ENCODE results near the gene CCDC122.

CCDC122 gene

DNA sequence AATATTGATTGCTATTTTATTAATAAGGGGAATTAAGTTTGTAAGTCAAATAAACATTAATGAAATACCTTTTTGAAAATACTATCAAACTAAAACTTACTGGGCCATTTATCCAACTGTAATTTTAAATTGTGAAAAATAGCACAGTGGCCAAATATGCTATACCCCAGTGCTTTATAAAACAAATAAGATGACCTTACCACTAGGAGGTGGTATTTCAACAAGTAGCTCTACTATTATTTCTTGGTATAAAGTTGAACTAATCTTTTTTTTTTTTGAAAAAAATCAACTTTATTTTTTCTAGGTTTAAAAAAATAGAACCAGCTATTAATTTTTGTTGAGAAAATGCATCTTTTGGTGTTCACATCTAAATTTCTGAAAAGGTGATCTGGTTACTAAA, 14.9 kb upstream of the CCDC122 start:
- no peak overlapping the region for H3K4me3 ChIP-seq (replicated peaks in 1 of 2; ENCODE audit: low read depth in 2 of 2, low read length in 2 of 2)
- peak; percentile 19 for TF ChIP-seq CTCF (IDR thresholded peaks at IDR 0.05; ENCODE audit: low read depth, low read length)
- no peak for DNase-seq (ENCODE audit: low read depth in 2 of 2)

- no peak overlapping the region for H3K4me3 ChIP-seq (replicated peaks in 1 of 2; ENCODE audit: low read depth in 2 of 2, low read length in 2 of 2)
- DNase-seq (ENCODE audit: low read depth in 2 of 2), result no peak
- TF ChIP-seq CTCF (IDR thresholded peaks at IDR 0.05; ENCODE audit: low read depth, low read length), result no peak
These were observed 4.7 kb upstream of the CCDC122 start for GRCh38 chr13:43884222-43884621.

DNA sequence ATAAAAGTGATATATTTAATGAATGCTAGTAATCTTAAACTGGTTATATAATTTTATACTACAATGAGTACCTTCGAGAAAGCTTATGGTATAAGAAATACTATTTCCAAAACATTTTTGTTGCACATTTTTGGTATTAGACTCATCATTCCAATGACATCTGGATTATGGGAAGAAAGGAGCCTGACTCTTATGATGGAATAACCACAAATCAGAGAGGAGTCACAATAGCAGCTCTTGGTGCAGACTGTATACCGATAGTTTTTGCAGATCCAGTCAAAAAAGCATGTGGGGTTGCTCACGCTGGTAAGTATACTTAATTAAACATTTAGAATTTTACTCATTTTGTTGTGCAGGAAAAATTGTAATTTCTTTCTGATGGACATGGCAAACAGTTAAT, 4.1 kb upstream of the CCDC122 start:
- no peak for TF ChIP-seq CTCF (IDR thresholded peaks at IDR 0.05; ENCODE audit: low read depth, low read length)
- no peak for DNase-seq (ENCODE audit: low read depth in 2 of 2)
- no peak overlapping the region for H3K4me3 ChIP-seq (replicated peaks in 1 of 2; ENCODE audit: low read depth in 2 of 2, low read length in 2 of 2)

DNA sequence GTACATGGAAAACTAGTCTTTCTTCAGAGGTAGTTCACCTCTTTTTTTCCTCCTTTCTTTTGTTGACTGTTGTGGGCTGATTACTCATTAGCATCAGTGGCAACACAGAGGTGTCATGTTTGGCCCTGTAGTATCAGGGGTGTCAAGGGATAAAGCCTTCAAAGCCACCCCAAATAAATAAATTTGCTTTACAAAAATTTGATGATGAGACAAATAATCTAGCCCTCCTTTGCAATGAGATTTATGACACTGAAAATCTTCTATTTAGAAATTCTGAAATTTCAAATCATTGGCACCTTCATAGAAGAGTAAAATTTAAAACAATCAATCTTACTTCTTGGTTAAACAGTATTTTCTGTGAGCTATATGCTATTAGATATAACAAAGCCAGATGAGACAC, 2.0 kb upstream of the CCDC122 start:
- H3K4me3 ChIP-seq (replicated peaks in 1 of 2; ENCODE audit: low read depth in 2 of 2, low read length in 2 of 2), result no peak overlapping the region
- no peak for TF ChIP-seq CTCF (IDR thresholded peaks at IDR 0.05; ENCODE audit: low read depth, low read length)
- DNase-seq (ENCODE audit: low read depth in 2 of 2), result no peak

- H3K4me3 ChIP-seq (replicated peaks in 1 of 2; ENCODE audit: low read depth in 2 of 2, low read length in 2 of 2), result no peak overlapping the region
- TF ChIP-seq CTCF (IDR thresholded peaks at IDR 0.05; ENCODE audit: low read depth, low read length), result no peak
- peak in 1 of 2 donors; percentile 31 for DNase-seq (ENCODE audit: low read depth in 2 of 2)
These were observed 1.4 kb upstream of the CCDC122 start for GRCh38 chr13:43880926-43881325.

GRCh38 chr13:43880214-43880855, 795 bp upstream of the CCDC122 start:
- no peak for DNase-seq (ENCODE audit: low read depth in 2 of 2)
- TF ChIP-seq CTCF (IDR thresholded peaks at IDR 0.05; ENCODE audit: low read depth, low read length), result no peak
- H3K4me3 ChIP-seq (replicated peaks in 1 of 2; ENCODE audit: low read depth in 2 of 2, low read length in 2 of 2), result peak overlapping the region; percentile 61 to 84

GRCh38 chr13:43879755-43880181, 228 bp upstream of the CCDC122 start, which contains the start of gene LACC1:
Gene LACC1, plus strand, starts transcription at chr13:43879904. Its CDS starts 1,082 bp downstream, at chr13:43880986.
- DNase-seq (ENCODE audit: low read depth in 2 of 2), result peak in 1 of 2 donors; percentile 16
- TF ChIP-seq CTCF (IDR thresholded peaks at IDR 0.05; ENCODE audit: low read depth, low read length), result no peak
- H3K4me3 ChIP-seq (replicated peaks in 1 of 2; ENCODE audit: low read depth in 2 of 2, low read length in 2 of 2), result peak within 1 kb of the TSS; percentile 61 to 84

All from cardiac fibroblast (primary cell).